Measurements from ENCODE around the gene SPEF2. TPM values are rescaled to one million over a fixed set of nuclear protein-coding genes. Genes with fewer than 3 reads are reported as not detected.

The SPEF2 gene
- total RNA-seq, 1 experiment from 2014 or later: 0.87 TPM

DNA sequence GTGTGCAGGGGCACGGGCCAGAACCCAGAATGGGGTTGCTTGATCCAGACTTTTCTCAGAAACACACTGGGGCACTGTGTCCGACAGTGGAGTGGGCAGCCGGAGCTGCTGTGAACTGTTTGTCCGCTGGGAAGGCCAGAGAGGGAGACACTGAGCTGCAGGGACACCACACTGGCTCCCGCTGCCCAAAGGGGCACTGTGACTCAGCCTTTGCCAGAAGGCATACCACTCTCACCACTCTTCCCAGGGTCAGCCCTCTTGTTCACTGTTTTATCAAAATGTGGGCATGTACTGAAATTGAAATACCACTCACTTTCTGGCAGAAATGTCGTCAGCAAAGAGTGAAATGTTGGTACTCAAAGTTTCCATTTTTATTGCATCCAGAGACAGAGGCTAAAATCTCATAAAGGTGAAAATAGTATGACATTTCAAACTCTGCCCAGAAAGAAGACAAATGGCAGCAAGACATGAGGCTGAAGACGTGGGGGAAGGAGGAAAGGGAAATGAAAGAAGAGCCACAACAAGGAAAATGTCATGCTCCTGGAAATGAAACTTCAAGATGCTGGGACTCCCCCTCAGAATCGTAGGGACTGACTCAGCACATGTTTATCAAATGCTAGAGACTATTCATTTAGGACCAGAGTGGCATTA, 234.5 kb downstream of the SPEF2 start:
- no peak for TF ChIP-seq SIN3A (IDR thresholded peaks at IDR 0.05; ENCODE audit: borderline replicate concordance, insufficient read depth, low read depth, low read length)
- TF ChIP-seq CTCF (IDR thresholded peaks at IDR 0.05): no peak
- no peak for TF ChIP-seq TCF7L2 (IDR thresholded peaks at IDR 0.05; ENCODE audit: low read depth, low read length)
- TF ChIP-seq REST (IDR thresholded peaks at IDR 0.05; ENCODE audit: insufficient read depth in 1 of 2, low read depth in 2 of 2, low read length in 1 of 2): no peak
- TF ChIP-seq POLR2AphosphoS5 (IDR thresholded peaks at IDR 0.05; ENCODE audit: low read depth, low read length): no peak
- no TSS peak for BruUV-seq (replicated peaks)
- H3K4me3 ChIP-seq (ENCODE audit: low read depth in 2 of 2, low read length in 2 of 2): no peak overlapping the region
- no peak for DNase-seq (ENCODE audit: low read depth, low spot score)
- H3K27me3 ChIP-seq (ENCODE audit: control insufficient read depth, insufficient read depth, low read length): no peaks in the 10 kb centered on the region
- H3K9me3 ChIP-seq (ENCODE audit: control insufficient read depth, insufficient read depth, low read depth, low read length): no peaks in the 10 kb centered on the region
- no peaks in the 10 kb centered on the region for H3K4me1 ChIP-seq (ENCODE audit: control insufficient read depth, insufficient read depth, low read length)
- ChIA-PET CTCF (no interaction called here), POLR2A (interaction anchor here (0.7 kb wide), 1 partner anchor 71 kb away, joined by 4 read pairs; no protein-coding TSS in a partner anchor)
- peak; percentile 68 for ATAC-seq
- in situ Hi-C loops (cut with HindIII; ENCODE audit: low pct_unique_long_range_greater_than_20kb, low sequenced_read_pairs) (no loop called here), intact Hi-C loops (cut with micrococcal nuclease; ENCODE audit: unreplicated experiment) (no loop called here)
- H3K36me3 ChIP-seq (ENCODE audit: control insufficient read depth, insufficient read depth, low read length): no peaks in the 10 kb centered on the region
- H3K27ac ChIP-seq (ENCODE audit: low read length): no peak overlapping the region

DNA sequence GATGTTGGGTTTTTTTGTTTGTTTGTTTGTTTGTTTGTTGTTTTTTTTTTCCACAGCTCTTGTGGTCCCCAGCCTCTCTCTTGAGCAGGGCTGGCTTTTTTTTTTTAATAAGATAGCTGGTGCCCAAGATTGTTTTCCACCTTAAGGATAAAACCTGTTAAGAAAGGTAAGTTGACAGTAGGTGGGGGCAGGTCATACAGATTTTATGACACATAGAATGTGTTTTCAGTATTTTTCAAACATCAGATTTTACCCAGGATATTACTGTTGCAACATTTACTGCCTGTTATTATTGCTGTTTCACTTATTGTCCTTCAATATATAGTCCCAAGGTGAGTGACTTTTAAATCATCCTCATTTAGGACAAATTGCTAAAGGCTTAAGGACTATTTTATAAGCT, 235.1 kb downstream of the SPEF2 start:
- ATAC-seq (no peak), DNase-seq (ENCODE audit: low read depth, low spot score) (no peak)
- H3K27me3 ChIP-seq (ENCODE audit: control insufficient read depth, insufficient read depth, low read length): no peaks in the 10 kb centered on the region
- intact Hi-C loops (cut with micrococcal nuclease; ENCODE audit: unreplicated experiment) (no loop called here), in situ Hi-C loops (cut with HindIII; ENCODE audit: low pct_unique_long_range_greater_than_20kb, low sequenced_read_pairs) (no loop called here)
- no TSS peak for BruUV-seq (replicated peaks)
- H3K9me3 ChIP-seq (ENCODE audit: control insufficient read depth, insufficient read depth, low read depth, low read length): no peaks in the 10 kb centered on the region
- ChIA-PET CTCF (no interaction called here), POLR2A (interaction anchor here (0.7 kb wide), 1 partner anchor 72 kb away, joined by 4 read pairs; no protein-coding TSS in a partner anchor)
- H3K4me3 ChIP-seq (ENCODE audit: low read depth in 2 of 2, low read length in 2 of 2): no peak overlapping the region
- TF ChIP-seq POLR2AphosphoS5 (IDR thresholded peaks at IDR 0.05; ENCODE audit: low read depth, low read length) (no peak), CTCF (IDR thresholded peaks at IDR 0.05) (no peak), SIN3A (IDR thresholded peaks at IDR 0.05; ENCODE audit: borderline replicate concordance, insufficient read depth, low read depth, low read length) (no peak), REST (IDR thresholded peaks at IDR 0.05; ENCODE audit: insufficient read depth in 1 of 2, low read depth in 2 of 2, low read length in 1 of 2) (no peak), TCF7L2 (IDR thresholded peaks at IDR 0.05; ENCODE audit: low read depth, low read length) (no peak)
- no peaks in the 10 kb centered on the region for H3K4me1 ChIP-seq (ENCODE audit: control insufficient read depth, insufficient read depth, low read length)
- no peak overlapping the region for H3K27ac ChIP-seq (ENCODE audit: low read length)
- no peaks in the 10 kb centered on the region for H3K36me3 ChIP-seq (ENCODE audit: control insufficient read depth, insufficient read depth, low read length)
